IMR-90 (cell line): ENCODE measurements around the gene NUP93. TPM values are rescaled to one million over a fixed set of nuclear protein-coding genes. Genes with fewer than 3 reads are reported as not detected.

ENCODE experiments used
- ATAC-seq: fragments of 200-7000 bp; cut with Tn5 transposase; 2 replicates; pipeline ENCODE4 v1.9.1; 2020; ENCODE audit warnings: low read depth, mild to moderate bottlenecking, moderate library complexity
- BruUV-seq: library from RNA; stranded (reverse); fragments of 400-500 nt; replicated peaks from 2 replicates; lab custom pipeline; 2021; lab: Mats Ljungman, UMichigan
- CTCF ChIA-PET: fragments of 300-600 bp; formaldehyde crosslinking; extraction: SDS; loops from one replicate; lab custom pipeline; 2021; ENCODE audit warnings: antibody characterized with exemption; lab: Yijun Ruan, JAX
- POLR2A ChIA-PET: fragments of 300-600 bp; sonication (Branson Sonifier 250); formaldehyde crosslinking; loops from one replicate; lab custom pipeline; 2022; ENCODE audit warnings: antibody characterized with exemption; ENCODE audit not compliant: unreplicated experiment; lab: Charles Lee
- DNase-seq: peaks from one replicate; pipeline ENCODE4 v3.0.0; 2013
- H2AFZ ChIP-seq: replicated peaks from 2 replicates; pipeline ENCODE3; 2013; ENCODE audit warnings: low read length, mild to moderate bottlenecking; ENCODE audit not compliant: poor library complexity
- H2AK5ac ChIP-seq: 2 replicates; pipeline ENCODE4 v1.6.1; 2013; ENCODE audit warnings: low read depth, low read length, inconsistent platforms
- H2AK9ac ChIP-seq: replicated peaks from 2 replicates; pipeline ENCODE3; 2013; ENCODE audit warnings: mild to moderate bottlenecking, low read depth, low read length, moderate library complexity; ENCODE audit not compliant: poor library complexity
- H2BK120ac ChIP-seq: 2 replicates; pipeline ENCODE4 v1.6.1; 2013; ENCODE audit warnings: low read depth, low read length, inconsistent platforms
- H2BK15ac ChIP-seq: 3 replicates; pipeline ENCODE4 v1.6.1; 2013; ENCODE audit warnings: low read depth, low read length, inconsistent platforms
- H2BK20ac ChIP-seq: 2 replicates; pipeline ENCODE4 v1.6.1; 2013; ENCODE audit warnings: low read depth, mild to moderate bottlenecking, inconsistent platforms, low read length, moderate library complexity
- H2BK5ac ChIP-seq: 2 replicates; pipeline ENCODE4 v1.6.1; 2013; ENCODE audit warnings: mild to moderate bottlenecking, low read depth, low read length, inconsistent platforms; ENCODE audit not compliant: poor library complexity, severe bottlenecking
- H3K14ac ChIP-seq: replicated peaks from 2 replicates; pipeline ENCODE4 v1.6.1; 2013; ENCODE audit warnings: low read depth, low read length, inconsistent platforms
- H3K18ac ChIP-seq: 2 replicates; pipeline ENCODE4 v1.6.1; 2013; ENCODE audit warnings: low read depth, low read length, control low read depth
- H3K23ac ChIP-seq: 2 replicates; pipeline ENCODE4 v1.6.1; 2013; ENCODE audit warnings: low read depth, low read length, inconsistent platforms
- H3K27ac ChIP-seq: 2 replicates; pipeline ENCODE4 v1.5.1; 2013; ENCODE audit warnings: mild to moderate bottlenecking, control low read depth, low read length; ENCODE audit not compliant: insufficient read depth
- H3K27me3 ChIP-seq: 2 replicates; pipeline ENCODE4 v1.6.1; 2013; ENCODE audit warnings: low read length; ENCODE audit not compliant: control insufficient read depth, insufficient read depth
- H3K36me3 ChIP-seq: 2 replicates; pipeline ENCODE4 v1.6.1; 2013; ENCODE audit warnings: low read length, mixed read lengths; ENCODE audit not compliant: control insufficient read depth, insufficient read depth
- H3K4ac ChIP-seq: 2 replicates; pipeline ENCODE4 v1.6.1; 2013; ENCODE audit warnings: low read depth, low read length, inconsistent platforms
- H3K4me1 ChIP-seq: 2 replicates; pipeline ENCODE4 v1.6.1; 2013; ENCODE audit warnings: low read length, mixed read lengths; ENCODE audit not compliant: control insufficient read depth, insufficient read depth
- H3K4me2 ChIP-seq: 2 replicates; pipeline ENCODE4 v1.6.1; 2013; ENCODE audit warnings: low read depth, mild to moderate bottlenecking, control low read depth, low read length, moderate library complexity
- H3K4me3 ChIP-seq: 2 replicates; pipeline ENCODE4 v1.5.1; 2013; ENCODE audit warnings: low read depth, mild to moderate bottlenecking, control low read depth, low read length, moderate library complexity; ENCODE audit not compliant: insufficient read depth
- H3K56ac ChIP-seq: 2 replicates; pipeline ENCODE4 v1.6.1; 2013; ENCODE audit warnings: low read length, inconsistent platforms; ENCODE audit not compliant: insufficient read depth; ENCODE audit errors: extremely low read depth
- H3K79me1 ChIP-seq, 2 experiments: 2 replicates each; pipeline ENCODE4 v1.6.1; 2013; ENCODE audit warnings: low read length in 2 of 2, inconsistent platforms in 1 of 2, low read depth in 1 of 2
- H3K9ac ChIP-seq: 2 replicates; pipeline ENCODE4 v1.6.1; 2013; ENCODE audit warnings: low read depth, low read length, control low read depth
- H3K9me1 ChIP-seq: 2 replicates; pipeline ENCODE4 v1.6.1; 2013; ENCODE audit warnings: low read length, inconsistent platforms; ENCODE audit not compliant: insufficient read depth
- H3K9me3 ChIP-seq: 2 replicates; pipeline ENCODE4 v1.6.1; 2013; ENCODE audit warnings: low read length; ENCODE audit not compliant: control insufficient read depth, insufficient read depth
- H4K20me1 ChIP-seq: 2 replicates; pipeline ENCODE4 v1.6.1; 2013; ENCODE audit warnings: low read length, inconsistent platforms; ENCODE audit not compliant: insufficient read depth
- H4K5ac ChIP-seq: 2 replicates; pipeline ENCODE4 v1.6.1; 2013; ENCODE audit warnings: mild to moderate bottlenecking, low read depth, low read length, control low read depth
- H4K8ac ChIP-seq, 2 experiments: 2 replicates each; pipeline ENCODE4 v1.6.1; 2013; ENCODE audit warnings: low read depth in 2 of 2, low read length in 2 of 2, control low read depth in 1 of 2, inconsistent platforms in 1 of 2
- H4K91ac ChIP-seq: 2 replicates; pipeline ENCODE4 v1.6.1; 2013; ENCODE audit warnings: low read depth, low read length, inconsistent platforms; ENCODE audit not compliant: insufficient read depth
- BHLHE40 ChIP-seq: fragments of 150-350 bp; IDR thresholded peaks from 2 replicates; pipeline ENCODE4 v1.6.1; 2016; ENCODE audit warnings: mild to moderate bottlenecking, low read depth, low read length
- CEBPB ChIP-seq: IDR thresholded peaks from 2 replicates; pipeline ENCODE4 v1.6.1; 2012; ENCODE audit warnings: low read depth, low read length, improper control_type of control experiment
- CHD1 ChIP-seq: IDR thresholded peaks from 2 replicates; pipeline ENCODE4 v1.6.1; 2012; ENCODE audit warnings: low read depth, low read length, improper control_type of control experiment
- FOS ChIP-seq: fragments of 150-350 bp; IDR thresholded peaks from 2 replicates; pipeline ENCODE4 v1.6.1; 2016; ENCODE audit warnings: low read depth, low read length
- MAFK ChIP-seq: IDR thresholded peaks from 2 replicates; pipeline ENCODE4 v1.6.1; 2012; ENCODE audit warnings: low read depth, low read length, improper control_type of control experiment
- MAZ ChIP-seq: IDR thresholded peaks from 2 replicates; pipeline ENCODE4 v1.6.1; 2012; ENCODE audit warnings: low read depth, mild to moderate bottlenecking, low read length, improper control_type of control experiment, moderate library complexity, borderline replicate concordance
- MXI1 ChIP-seq: IDR thresholded peaks from 2 replicates; pipeline ENCODE4 v1.6.1; 2012; ENCODE audit warnings: low read depth, mild to moderate bottlenecking, low read length, moderate library complexity, borderline replicate concordance
- NFE2L2 ChIP-seq: fragments of 150-350 bp; IDR thresholded peaks from 2 replicates; pipeline ENCODE4 v1.6.1; 2016; ENCODE audit warnings: low read depth, mild to moderate bottlenecking, low read length
- POLR2A ChIP-seq: IDR thresholded peaks from 2 replicates; pipeline ENCODE4 v1.6.1; 2012; ENCODE audit warnings: mild to moderate bottlenecking, low read depth, low read length
- RAD21 ChIP-seq: IDR thresholded peaks from 2 replicates; pipeline ENCODE4 v1.6.1; 2012; ENCODE audit warnings: low read length, improper control_type of control experiment
- RCOR1 ChIP-seq: IDR thresholded peaks from 2 replicates; pipeline ENCODE4 v1.6.1; 2012; ENCODE audit warnings: mild to moderate bottlenecking, low read length, improper control_type of control experiment; ENCODE audit not compliant: insufficient replicate concordance
- RFX5 ChIP-seq: IDR thresholded peaks from 2 replicates; pipeline ENCODE4 v1.8.0; 2012; ENCODE audit warnings: low read depth, mild to moderate bottlenecking, low read length, moderate library complexity
- SMC3 ChIP-seq: fragments of 150-350 bp; IDR thresholded peaks from 2 replicates; pipeline ENCODE4 v1.6.1; 2016; ENCODE audit warnings: low read depth, mild to moderate bottlenecking, antibody characterized with exemption, low read length, moderate library complexity
- WGBS, 2 experiments: methylation state at CpG; one replicate each; pipeline versions ENCODE4 v1.1.5 to v1.1.7; 2013; ENCODE audit warnings: missing lambda C conversion rate in 2 of 2; ENCODE audit not compliant: insufficient read length in 1 of 2; ENCODE audit errors: extremely low coverage in 2 of 2; 5-methylcytosine and 5-hydroxymethylcytosine counted together
- dilution Hi-C: fragments of 300-500 bp; cut with HindIII; formaldehyde crosslinking; loops from one replicate; pipeline ENCODE4 v1.14.3; 2018; ENCODE audit warnings: low sequenced_read_pairs; ENCODE audit not compliant: unreplicated experiment
- in situ Hi-C: fragments of 300-500 bp; cut with MboI; formaldehyde crosslinking; loops from 3 replicates; pipeline ENCODE4 v1.14.3; 2019; ENCODE audit warnings: low sequenced_read_pairs, inconsistent platforms, mixed read lengths
- intact Hi-C: fragments of 100-400 bp; cut with micrococcal nuclease; formaldehyde crosslinking; loops from 2 replicates; pipeline ENCODE4 v1.10.0; 2022
- polyA plus RNA-seq, 3 experiments: library from polyadenylated mRNA; depleted of rRNA; stranded (reverse); fragments of >200 nt; gene quantifications; 2 replicates each; pipeline ENCODE4 v1.2.3, GENCODE V29; 2012; ENCODE audit warnings: low replicate concordance in 1 of 3
- total RNA-seq: library from RNA; depleted of rRNA; stranded (reverse); fragments of >200 nt; gene quantifications from 2 replicates; pipeline ENCODE4 v1.2.3, GENCODE V29; 2012
- TF ChIP-seq, protein P1 (sequence below): fragments of 150-350 bp; IDR thresholded peaks from 2 replicates; pipeline ENCODE4 v1.6.1; 2017; ENCODE audit warnings: mild to moderate bottlenecking, antibody characterized with exemption, low read length, low read depth
- TF ChIP-seq, protein P2 (sequence below): conservative IDR thresholded peaks from 2 replicates; pipeline ENCODE4 v1.5.1; 2012; ENCODE audit warnings: mild to moderate bottlenecking, low read depth, low read length, improper control_type of control experiment

NUP93 gene
- total and polyA plus RNA-seq, 2 of the 4 experiments (the other 2 are of a cell fraction): 54.6 to 72.6 TPM

DNA sequence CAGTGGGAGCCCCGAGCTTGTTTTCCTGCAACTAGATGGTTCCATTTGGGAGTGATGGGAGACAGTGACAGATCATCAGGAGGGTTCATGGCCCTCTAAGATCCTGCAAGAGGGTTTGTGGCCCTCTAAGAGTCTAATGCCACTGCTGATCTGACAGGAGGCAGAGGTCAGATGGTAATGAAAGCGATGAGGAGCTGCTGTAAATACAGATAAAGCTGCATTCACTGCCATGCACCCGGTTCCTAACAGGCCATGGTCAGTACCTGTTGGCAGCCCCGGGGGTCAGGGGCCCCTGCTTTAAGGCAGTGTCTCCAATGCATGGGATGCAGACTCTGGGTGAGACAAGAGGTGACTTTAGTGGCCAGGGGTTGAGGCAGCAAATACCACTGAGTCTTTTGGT, 165.9 kb downstream of the NUP93 start:
- Histone ChIP-seq H3K23ac (no peak overlapping the region), H3K9me3 (no peaks in the 10 kb centered on the region), H2AFZ (no peak overlapping the region), H3K4me1 (no peaks in the 10 kb centered on the region), H3K79me1 (no peaks in the 10 kb centered on the region), H4K20me1 (no peaks in the 10 kb centered on the region), H3K27ac (no peak overlapping the region), H2BK5ac (no peak overlapping the region), H4K8ac (no peak overlapping the region), H2AK5ac (no peak overlapping the region), H3K4ac (no peak overlapping the region), H2BK120ac (no peak overlapping the region), H2BK20ac (no peak overlapping the region), H3K4me3 (no peak overlapping the region), H3K36me3 (no peaks in the 10 kb centered on the region), H4K5ac (no peak overlapping the region), H2BK15ac (no peak overlapping the region), H3K9ac (no peak overlapping the region), H3K18ac (no peak overlapping the region), H3K56ac (no peak overlapping the region), H3K27me3 (peaks cover 30% of the 10 kb centered on the region), H4K91ac (no peak overlapping the region), H3K9me1 (no peaks in the 10 kb centered on the region), H2AK9ac (no peak overlapping the region), H3K14ac (no peak overlapping the region), H3K4me2 (no peak overlapping the region)
- BruUV-seq: no TSS peak
- ChIA-PET CTCF (no interaction called here), POLR2A (no interaction called here)
- intact Hi-C loops (no loop called here), dilution Hi-C loops (no loop called here), in situ Hi-C loops (no loop called here)
- TF ChIP-seq RCOR1 (no peak), RFX5 (no peak), FOS (no peak), SMC3 (no peak), MAFK (no peak), BHLHE40 (no peak), CEBPB (no peak), CHD1 (no peak), MXI1 (no peak), RAD21 (no peak), NFE2L2 (no peak), MAZ (no peak), POLR2A (no peak)
- TF ChIP-seq, protein P1, sequence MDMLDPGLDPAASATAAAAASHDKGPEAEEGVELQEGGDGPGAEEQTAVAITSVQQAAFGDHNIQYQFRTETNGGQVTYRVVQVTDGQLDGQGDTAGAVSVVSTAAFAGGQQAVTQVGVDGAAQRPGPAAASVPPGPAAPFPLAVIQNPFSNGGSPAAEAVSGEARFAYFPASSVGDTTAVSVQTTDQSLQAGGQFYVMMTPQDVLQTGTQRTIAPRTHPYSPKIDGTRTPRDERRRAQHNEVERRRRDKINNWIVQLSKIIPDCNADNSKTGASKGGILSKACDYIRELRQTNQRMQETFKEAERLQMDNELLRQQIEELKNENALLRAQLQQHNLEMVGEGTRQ: no peak
- TF ChIP-seq, protein P2, sequence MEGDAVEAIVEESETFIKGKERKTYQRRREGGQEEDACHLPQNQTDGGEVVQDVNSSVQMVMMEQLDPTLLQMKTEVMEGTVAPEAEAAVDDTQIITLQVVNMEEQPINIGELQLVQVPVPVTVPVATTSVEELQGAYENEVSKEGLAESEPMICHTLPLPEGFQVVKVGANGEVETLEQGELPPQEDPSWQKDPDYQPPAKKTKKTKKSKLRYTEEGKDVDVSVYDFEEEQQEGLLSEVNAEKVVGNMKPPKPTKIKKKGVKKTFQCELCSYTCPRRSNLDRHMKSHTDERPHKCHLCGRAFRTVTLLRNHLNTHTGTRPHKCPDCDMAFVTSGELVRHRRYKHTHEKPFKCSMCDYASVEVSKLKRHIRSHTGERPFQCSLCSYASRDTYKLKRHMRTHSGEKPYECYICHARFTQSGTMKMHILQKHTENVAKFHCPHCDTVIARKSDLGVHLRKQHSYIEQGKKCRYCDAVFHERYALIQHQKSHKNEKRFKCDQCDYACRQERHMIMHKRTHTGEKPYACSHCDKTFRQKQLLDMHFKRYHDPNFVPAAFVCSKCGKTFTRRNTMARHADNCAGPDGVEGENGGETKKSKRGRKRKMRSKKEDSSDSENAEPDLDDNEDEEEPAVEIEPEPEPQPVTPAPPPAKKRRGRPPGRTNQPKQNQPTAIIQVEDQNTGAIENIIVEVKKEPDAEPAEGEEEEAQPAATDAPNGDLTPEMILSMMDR: no peak
- DNase-seq (no peak), ATAC-seq (no peak)
- WGBS, 2 experiments: 37% methylated on average over 3 of the region's 4 CpGs; no CpG with 5 or more reads in 1 of the 2 experiments
